Glomerular visceral epithelial cell (primary cell): ENCODE data around the gene RASAL2.
A peak's percentile ranks its signal among the peaks of the same experiment; 100 is the strongest.
"Not testable (repeated sequence)": the region's sequence is repeated elsewhere in the genome, so short reads cannot be mapped to it uniquely, and the experiment has no call there.

Source experiments
- DNase-seq: peaks from one replicate; pipeline ENCODE4 v3.0.0-alpha.2; 2016; ENCODE audit errors: extremely low spot score

RASAL2 gene

GRCh38 chr1:178388418-178389145 lies 294.7 kb downstream of the RASAL2 start:
- no peak for DNase-seq

GRCh38 chr1:178389441-178389840 lies 295.5 kb downstream of the RASAL2 start:
- DNase-seq = no peak

- not testable (repeated sequence) for DNase-seq
These were observed 296.4 kb downstream of the RASAL2 start for GRCh38 chr1:178390280-178390679.

GRCh38 chr1:178393370-178393769 lies 299.5 kb downstream of the RASAL2 start:
- no peak for DNase-seq

GRCh38 chr1:178396789-178397188 lies 302.9 kb downstream of the RASAL2 start:
- no peak for DNase-seq

- DNase-seq = peak; percentile 12
These were observed 303.8 kb downstream of the RASAL2 start for GRCh38 chr1:178397678-178398077.

- DNase-seq = no peak
These were observed 305.3 kb downstream of the RASAL2 start for GRCh38 chr1:178399177-178399728.

GRCh38 chr1:178405137-178405536 lies 311.2 kb downstream of the RASAL2 start:
- no peak for DNase-seq

GRCh38 chr1:178407215-178407614 lies 313.3 kb downstream of the RASAL2 start:
- no peak for DNase-seq

- DNase-seq = no peak
These were observed 313.8 kb downstream of the RASAL2 start for GRCh38 chr1:178407655-178408054.

- DNase-seq = no peak
These were observed 315.0 kb downstream of the RASAL2 start for GRCh38 chr1:178408871-178409270.

GRCh38 chr1:178409541-178409940 lies 315.6 kb downstream of the RASAL2 start:
- DNase-seq = no peak

GRCh38 chr1:178411756-178412399 lies 318.0 kb downstream of the RASAL2 start:
- no peak for DNase-seq

GRCh38 chr1:178412400-178412770 lies 318.5 kb downstream of the RASAL2 start:
- DNase-seq = no peak

GRCh38 chr1:178417858-178418257 lies 324.0 kb downstream of the RASAL2 start:
- DNase-seq = peak; percentile 9

GRCh38 chr1:178418284-178418955 lies 324.5 kb downstream of the RASAL2 start:
- no peak for DNase-seq

- no peak for DNase-seq
These were observed 340.5 kb downstream of the RASAL2 start for GRCh38 chr1:178434360-178434759.

GRCh38 chr1:178434899-178435435 lies 341.1 kb downstream of the RASAL2 start:
- no peak for DNase-seq

GRCh38 chr1:178436899-178437298 lies 343.0 kb downstream of the RASAL2 start:
- DNase-seq = no peak

- no peak for DNase-seq
These were observed 344.5 kb downstream of the RASAL2 start for GRCh38 chr1:178438432-178438831.

GRCh38 chr1:178442925-178443324 lies 349.0 kb downstream of the RASAL2 start:
- no peak for DNase-seq

GRCh38 chr1:178450871-178451270 lies 357.0 kb downstream of the RASAL2 start:
- no peak for DNase-seq
